ENCODE results near the gene EIF3A.
"Not testable (repeated sequence)": the region's sequence is repeated elsewhere in the genome, so short reads cannot be mapped to it uniquely, and the experiment has no call there.

The EIF3A gene

DNA sequence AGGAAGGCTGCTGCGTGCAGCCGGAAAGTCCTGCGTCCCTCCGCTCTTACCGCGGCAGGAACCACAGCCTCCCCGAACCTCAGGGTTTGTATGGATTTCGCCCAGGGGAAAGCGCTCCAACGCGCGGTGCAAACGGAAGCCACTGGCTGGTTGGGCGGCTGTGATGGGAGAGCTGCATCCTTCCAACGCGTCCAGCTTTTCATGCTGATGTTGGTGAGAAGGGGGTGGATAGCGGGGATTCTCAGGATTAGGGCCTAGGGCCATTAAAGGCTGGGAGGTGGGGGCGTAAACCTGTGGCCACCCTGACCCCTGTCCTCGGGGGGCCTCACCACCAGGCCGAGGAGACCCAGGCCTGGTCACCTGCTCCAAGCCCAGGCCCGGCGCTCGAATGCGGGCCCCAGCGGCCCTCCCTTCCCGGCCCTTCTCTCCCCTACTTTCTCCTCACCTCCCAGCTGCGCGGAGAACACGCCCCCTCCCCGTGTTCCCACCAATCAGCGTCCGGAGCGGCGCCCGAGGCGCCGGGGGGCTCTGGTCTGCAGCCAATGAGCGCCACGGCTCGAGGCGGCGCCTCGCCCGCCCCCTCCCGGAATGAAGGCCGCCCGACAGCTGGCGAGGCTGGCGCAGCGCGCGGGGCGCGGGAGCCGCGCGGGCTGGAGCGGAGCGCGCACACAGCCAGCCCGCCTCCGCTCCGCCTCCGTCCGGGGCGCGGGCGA is 51.6 kb downstream of the EIF3A start (continued):
- TF ChIP-seq, protein P1, sequence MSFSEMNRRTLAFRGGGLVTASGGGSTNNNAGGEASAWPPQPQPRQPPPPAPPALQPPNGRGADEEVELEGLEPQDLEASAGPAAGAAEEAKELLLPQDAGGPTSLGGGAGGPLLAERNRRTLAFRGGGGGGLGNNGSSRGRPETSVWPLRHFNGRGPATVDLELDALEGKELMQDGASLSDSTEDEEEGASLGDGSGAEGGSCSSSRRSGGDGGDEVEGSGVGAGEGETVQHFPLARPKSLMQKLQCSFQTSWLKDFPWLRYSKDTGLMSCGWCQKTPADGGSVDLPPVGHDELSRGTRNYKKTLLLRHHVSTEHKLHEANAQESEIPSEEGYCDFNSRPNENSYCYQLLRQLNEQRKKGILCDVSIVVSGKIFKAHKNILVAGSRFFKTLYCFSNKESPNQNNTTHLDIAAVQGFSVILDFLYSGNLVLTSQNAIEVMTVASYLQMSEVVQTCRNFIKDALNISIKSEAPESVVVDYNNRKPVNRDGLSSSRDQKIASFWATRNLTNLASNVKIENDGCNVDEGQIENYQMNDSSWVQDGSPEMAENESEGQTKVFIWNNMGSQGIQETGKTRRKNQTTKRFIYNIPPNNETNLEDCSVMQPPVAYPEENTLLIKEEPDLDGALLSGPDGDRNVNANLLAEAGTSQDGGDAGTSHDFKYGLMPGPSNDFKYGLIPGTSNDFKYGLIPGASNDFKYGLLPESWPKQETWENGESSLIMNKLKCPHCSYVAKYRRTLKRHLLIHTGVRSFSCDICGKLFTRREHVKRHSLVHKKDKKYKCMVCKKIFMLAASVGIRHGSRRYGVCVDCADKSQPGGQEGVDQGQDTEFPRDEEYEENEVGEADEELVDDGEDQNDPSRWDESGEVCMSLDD (tag by site-specific recombination; IDR thresholded peaks at IDR 0.05) = no peak
- TF ChIP-seq ZNF354C (tag by site-specific recombination; IDR thresholded peaks at IDR 0.05; ENCODE audit: borderline replicate concordance, low read depth) (no peak), ZNF514 (tag by site-specific recombination; IDR thresholded peaks at IDR 0.05) (no peak), KLF9 (tag by site-specific recombination; IDR thresholded peaks at IDR 0.05; ENCODE audit: low read depth) (peak; percentile 53; the same call in 1 of the 2 replicates), ZBTB8A (tag by site-specific recombination; IDR thresholded peaks at IDR 0.05) (peak; percentile 39)

DNA sequence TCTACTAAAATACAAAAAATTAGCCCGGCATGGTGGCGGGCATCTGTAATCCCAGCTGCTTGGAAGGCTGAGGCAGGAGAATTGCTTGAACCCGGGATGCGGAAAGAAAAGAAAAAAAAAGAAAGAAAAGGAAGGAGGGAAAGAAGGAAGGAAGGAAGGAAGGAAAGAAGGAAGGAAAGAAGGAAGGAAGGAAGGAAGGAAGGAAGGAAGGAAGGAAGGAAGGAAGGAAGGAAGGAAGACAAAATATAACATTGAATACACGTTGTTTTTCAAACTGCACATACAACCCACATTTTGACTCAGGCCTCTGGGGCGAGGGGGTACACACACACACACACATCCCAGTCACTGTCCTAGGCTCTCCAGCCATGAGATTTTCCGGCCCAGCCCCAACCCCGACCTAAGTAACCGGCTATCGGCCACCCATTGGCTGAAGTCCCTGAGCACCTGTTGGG is 52.1 kb downstream of the EIF3A start:
- peaks cover 5 to 13% of the 10 kb centered on the region in 2 experiments for H3K36me3 ChIP-seq (ENCODE audit: control insufficient read depth in 2 of 2, insufficient read depth in 1 of 2, low read length in 2 of 2)
- H3K4me3 ChIP-seq (ENCODE audit: low read depth, low read length); H3K4me1 ChIP-seq (ENCODE audit: control insufficient read depth, insufficient read depth, low read length); CTCF ChIA-PET; H3K9me3 ChIP-seq (ENCODE audit: control insufficient read depth, insufficient read depth, low read depth, low read length); H3K27ac ChIP-seq (ENCODE audit: extremely low read depth, low read depth, low read length): not testable (repeated sequence)
- 0 out of 2 replicates have a peak, but pooled peaks have one; percentile 19 for TF ChIP-seq SCRT1 (tag by site-specific recombination; IDR thresholded peaks at IDR 0.05; ENCODE audit: borderline replicate concordance)
- TF ChIP-seq ZNF366 (tag by site-specific recombination; conservative IDR thresholded peaks at IDR 0.05) = peak; percentile 97
- POLR2A ChIA-PET = interaction anchor here (0.9 to 2.8 kb wide), 2 partner anchors 110 to 274 kb away, joined by 3 to 15 read pairs; partner anchors contain the start of gene CACUL1

DNA sequence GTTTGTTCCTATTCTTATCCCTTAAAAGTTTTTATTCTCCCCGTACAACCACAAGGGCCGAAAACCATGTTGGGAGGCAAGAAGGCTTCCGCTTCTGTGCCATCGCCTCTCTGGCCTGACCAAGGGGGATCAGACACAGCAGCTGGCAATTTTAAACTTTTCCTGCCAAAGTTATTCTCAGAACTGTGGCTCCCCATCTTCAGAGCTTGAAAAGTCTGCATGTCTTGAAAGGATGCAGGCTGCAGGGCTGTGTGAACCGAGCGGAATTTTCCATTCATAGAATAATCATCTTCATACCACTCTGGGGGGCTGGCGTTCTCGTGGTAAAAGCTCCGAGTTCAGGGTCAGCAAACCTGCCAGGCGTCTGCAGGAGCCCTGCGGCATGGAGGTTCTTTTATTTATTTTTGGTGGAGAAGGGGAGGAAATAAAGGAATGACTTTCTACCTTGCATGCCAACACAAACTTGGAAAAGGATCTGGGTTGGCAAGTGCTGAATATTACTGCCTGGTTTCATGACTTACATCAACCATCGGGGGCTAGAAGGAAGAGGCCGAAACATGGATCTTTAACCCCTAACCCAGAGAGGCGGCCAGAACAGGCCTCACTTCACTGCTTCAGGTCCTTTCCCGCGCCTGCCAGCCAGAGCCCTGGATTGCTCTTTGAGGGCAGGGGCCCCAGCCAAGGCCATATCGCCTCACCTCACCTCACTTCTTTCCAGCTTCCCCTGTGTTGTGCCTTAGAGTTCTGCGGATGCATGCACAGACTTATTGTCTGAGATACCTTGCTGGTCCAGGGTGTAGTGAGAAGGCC is 54.1 kb downstream of the EIF3A start:
- no peaks in the 10 kb centered on the region for H3K9me3 ChIP-seq (ENCODE audit: control insufficient read depth, insufficient read depth, low read depth, low read length)
- H3K4me1 ChIP-seq (ENCODE audit: control insufficient read depth, insufficient read depth, low read length) = peaks cover 4% of the 10 kb centered on the region
- CTCF ChIA-PET = no interaction called here
- no peak for TF ChIP-seq ZNF473 (tag by site-specific recombination; IDR thresholded peaks at IDR 0.05)
- 0 out of 2 replicates have a peak, but pooled peaks have one; percentile 15 for TF ChIP-seq ZBTB20 (tag by site-specific recombination; IDR thresholded peaks at IDR 0.05)
- no peak for TF ChIP-seq KLF7 (tag by site-specific recombination; IDR thresholded peaks at IDR 0.05; ENCODE audit: borderline replicate concordance)
- no peak for TF ChIP-seq ZNF626 (tag by site-specific recombination; IDR thresholded peaks at IDR 0.05)
- TF ChIP-seq ZFP69B (tag by site-specific recombination; IDR thresholded peaks at IDR 0.05) = no peak
- no peak overlapping the region for H3K4me3 ChIP-seq (ENCODE audit: low read depth, low read length)
- POLR2A ChIA-PET = no interaction called here
- H3K27ac ChIP-seq (ENCODE audit: extremely low read depth, low read depth, low read length) = no peak overlapping the region
- H3K36me3 ChIP-seq (ENCODE audit: control insufficient read depth in 2 of 2, insufficient read depth in 1 of 2, low read length in 2 of 2) = no peaks in the 10 kb centered on the region

DNA sequence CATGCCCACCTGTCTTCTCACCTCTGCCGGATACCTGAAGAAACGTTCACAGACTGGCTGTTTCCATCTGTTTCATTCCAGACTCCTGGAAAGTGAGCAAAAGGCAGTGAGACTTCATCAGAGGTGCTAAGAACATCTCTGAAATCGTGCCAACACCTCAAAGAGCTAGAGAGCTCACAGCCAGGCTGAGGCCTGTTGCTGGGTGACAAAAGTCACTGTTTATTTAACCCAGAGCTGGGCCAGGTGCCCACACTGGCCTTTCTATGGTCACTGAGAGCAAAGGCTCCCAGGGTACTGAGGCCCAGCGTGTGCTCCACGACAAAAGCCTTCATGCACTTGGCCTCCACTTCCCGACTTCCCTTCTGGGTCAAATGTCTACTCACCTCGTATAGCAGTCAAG is 54.8 kb downstream of the EIF3A start:
- ChIA-PET POLR2A (no interaction called here), CTCF (interaction anchor here (0.6 kb wide), 1 partner anchor 16 kb away, joined by 3 read pairs; no protein-coding TSS in a partner anchor)
- H3K9me3 ChIP-seq (ENCODE audit: control insufficient read depth, insufficient read depth, low read depth, low read length) = no peaks in the 10 kb centered on the region
- H3K4me1 ChIP-seq (ENCODE audit: control insufficient read depth, insufficient read depth, low read length) = no peaks in the 10 kb centered on the region; the same call in 1 of the 2 replicates
- no peaks in the 10 kb centered on the region for H3K36me3 ChIP-seq (ENCODE audit: control insufficient read depth in 2 of 2, insufficient read depth in 1 of 2, low read length in 2 of 2)
- no peak overlapping the region for H3K4me3 ChIP-seq (ENCODE audit: low read depth, low read length)
- no peak overlapping the region for H3K27ac ChIP-seq (ENCODE audit: extremely low read depth, low read depth, low read length)
- TF ChIP-seq ZNF549 (tag by site-specific recombination; IDR thresholded peaks at IDR 0.05) = no peak
- TF ChIP-seq, protein P2, sequence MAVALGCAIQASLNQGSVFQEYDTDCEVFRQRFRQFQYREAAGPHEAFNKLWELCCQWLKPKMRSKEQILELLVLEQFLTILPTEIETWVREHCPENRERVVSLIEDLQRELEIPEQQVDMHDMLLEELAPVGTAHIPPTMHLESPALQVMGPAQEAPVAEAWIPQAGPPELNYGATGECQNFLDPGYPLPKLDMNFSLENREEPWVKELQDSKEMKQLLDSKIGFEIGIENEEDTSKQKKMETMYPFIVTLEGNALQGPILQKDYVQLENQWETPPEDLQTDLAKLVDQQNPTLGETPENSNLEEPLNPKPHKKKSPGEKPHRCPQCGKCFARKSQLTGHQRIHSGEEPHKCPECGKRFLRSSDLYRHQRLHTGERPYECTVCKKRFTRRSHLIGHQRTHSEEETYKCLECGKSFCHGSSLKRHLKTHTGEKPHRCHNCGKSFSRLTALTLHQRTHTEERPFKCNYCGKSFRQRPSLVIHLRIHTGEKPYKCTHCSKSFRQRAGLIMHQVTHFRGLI (tag by site-specific recombination; IDR thresholded peaks at IDR 0.05) = no peak
- TF ChIP-seq ZNF324 (tag by site-specific recombination; IDR thresholded peaks at IDR 0.05) = no peak
- no peak for TF ChIP-seq ZNF555 (tag by site-specific recombination; conservative IDR thresholded peaks at IDR 0.05)
- no peak for TF ChIP-seq ZNF473 (tag by site-specific recombination; IDR thresholded peaks at IDR 0.05)
- TF ChIP-seq HOXD13 (CRISPR knock-in tag; IDR thresholded peaks at IDR 0.05; ENCODE audit: borderline replicate concordance) = no peak
- no peak for TF ChIP-seq ZNF16 (tag by site-specific recombination; IDR thresholded peaks at IDR 0.05; ENCODE audit: low read depth)
- TF ChIP-seq ZSCAN30 (tag by site-specific recombination; IDR thresholded peaks at IDR 0.05) = no peak
- TF ChIP-seq, protein P3, sequence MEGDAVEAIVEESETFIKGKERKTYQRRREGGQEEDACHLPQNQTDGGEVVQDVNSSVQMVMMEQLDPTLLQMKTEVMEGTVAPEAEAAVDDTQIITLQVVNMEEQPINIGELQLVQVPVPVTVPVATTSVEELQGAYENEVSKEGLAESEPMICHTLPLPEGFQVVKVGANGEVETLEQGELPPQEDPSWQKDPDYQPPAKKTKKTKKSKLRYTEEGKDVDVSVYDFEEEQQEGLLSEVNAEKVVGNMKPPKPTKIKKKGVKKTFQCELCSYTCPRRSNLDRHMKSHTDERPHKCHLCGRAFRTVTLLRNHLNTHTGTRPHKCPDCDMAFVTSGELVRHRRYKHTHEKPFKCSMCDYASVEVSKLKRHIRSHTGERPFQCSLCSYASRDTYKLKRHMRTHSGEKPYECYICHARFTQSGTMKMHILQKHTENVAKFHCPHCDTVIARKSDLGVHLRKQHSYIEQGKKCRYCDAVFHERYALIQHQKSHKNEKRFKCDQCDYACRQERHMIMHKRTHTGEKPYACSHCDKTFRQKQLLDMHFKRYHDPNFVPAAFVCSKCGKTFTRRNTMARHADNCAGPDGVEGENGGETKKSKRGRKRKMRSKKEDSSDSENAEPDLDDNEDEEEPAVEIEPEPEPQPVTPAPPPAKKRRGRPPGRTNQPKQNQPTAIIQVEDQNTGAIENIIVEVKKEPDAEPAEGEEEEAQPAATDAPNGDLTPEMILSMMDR (tag by site-specific recombination; IDR thresholded peaks at IDR 0.05) = no peak
- TF ChIP-seq ZNF335 (tag by site-specific recombination; conservative IDR thresholded peaks at IDR 0.05) = no peak

Measured in HEK293 (cell line).